Mammary epithelial cell (primary cell): ENCODE measurements around the gene COL18A1.

Experiments used
- CTCF ChIP-seq, 2 donors: IDR thresholded peaks in 1 of 2; conservative IDR thresholded peaks in 1 of 2; 2 replicates each; pipeline ENCODE4 v1.5.1; 2011 to 2012; ENCODE audit warnings: inconsistent platforms in 2 of 2, low read length in 2 of 2, mild to moderate bottlenecking in 2 of 2, control low read depth in 1 of 2, low read depth in 1 of 2; ENCODE audit not compliant: insufficient read depth in 1 of 2; ENCODE audit errors: extremely low read depth in 1 of 2
- EZH2 ChIP-seq: IDR thresholded peaks from 2 replicates; pipeline ENCODE4 v1.6.1; 2012; ENCODE audit warnings: low read length, inconsistent platforms, borderline replicate concordance

- TF ChIP-seq CTCF (conservative IDR thresholded peaks at IDR 0.05 in 1 of 2, IDR thresholded peaks at IDR 0.05 in 1 of 2; ENCODE audit: extremely low read depth in 1 of 2, insufficient read depth in 1 of 2, low read depth in 1 of 2, low read length in 2 of 2) (no peak), EZH2 (no peak)
Measured at GRCh38 chr21:45511007-45511406, 106.0 kb downstream of the COL18A1 start.
